A549 (cell line): Measurements from ENCODE around the gene CDAN1. TPM values are rescaled to one million over a fixed set of nuclear protein-coding genes. Genes with fewer than 3 reads are reported as not detected.

Experiments used
- ATAC-seq, 2 experiments: fragments of 200-7000 bp in 1 of 2; fragments of >200 bp in 1 of 2; cut with Nextera tagmentation in 1 of 2; cut with Tn5 transposase in 1 of 2; 3 replicates each; pipeline versions ENCODE4 v1.8.0 to v1.9.1; 2018 to 2020; ENCODE audit warnings: mild to moderate bottlenecking in 1 of 2, moderate library complexity in 1 of 2
- CTCF ChIA-PET: fragments of 300-600 bp; sonication (Branson Sonifier 250); formaldehyde crosslinking; extraction: SDS; loops from one replicate; lab custom pipeline; 2021; ENCODE audit warnings: antibody characterized with exemption, inconsistent platforms; lab: Yijun Ruan, JAX
- POLR2A ChIA-PET: fragments of 350-600 bp; formaldehyde crosslinking; extraction: SDS; loops from one replicate; lab custom pipeline; 2021; ENCODE audit warnings: antibody characterized with exemption, inconsistent platforms; lab: Yijun Ruan, JAX
- DNase-seq, 2 experiments: peaks; one replicate each; pipeline versions ENCODE4 v3.0.0 to v3.0.0-alpha.2; 2011 to 2016; ENCODE audit warnings: low read depth in 1 of 2, low spot score in 1 of 2
- FAIRE-seq: peaks from 2 replicates; lab custom pipeline; 2011; peaks lifted over from hg19 to GRCh38; lab: Jason Lieb, UNC
- H3K27ac ChIP-seq, 2 experiments: fragments of >200 bp; sonication (Bioruptor Twin); formaldehyde crosslinking; 3 replicates each; pipeline ENCODE4 v1.5.1; 2016 to 2017
- H3K4me1 ChIP-seq: fragments of >200 bp; sonication (Bioruptor Twin); formaldehyde crosslinking; 3 replicates; pipeline ENCODE4 v1.6.1; 2016
- H3K4me2 ChIP-seq: fragments of >200 bp; sonication (Bioruptor Twin); formaldehyde crosslinking; 3 replicates; pipeline ENCODE4 v1.6.1; 2016
- H3K4me3 ChIP-seq: fragments of >200 bp; sonication (Bioruptor Twin); formaldehyde crosslinking; 3 replicates; pipeline ENCODE4 v1.5.1; 2016
- H3K9me3 ChIP-seq: fragments of >200 bp; sonication (Bioruptor Twin); formaldehyde crosslinking; 3 replicates; pipeline ENCODE4 v1.6.1; 2016
- BHLHE40 ChIP-seq: IDR thresholded peaks from 2 replicates; pipeline ENCODE4 v1.6.1; 2012; ENCODE audit warnings: low read depth, low read length, inconsistent platforms
- CEBPB ChIP-seq, 2 experiments: fragments of >200 bp in 1 of 2; sonication (Bioruptor Twin) in 1 of 2; formaldehyde crosslinking in 1 of 2; IDR thresholded peaks; 2 replicates each; pipeline ENCODE4 v1.6.1; 2012 to 2016
- EHMT2 ChIP-seq: fragments of 200-600 bp; sonication (generic); IDR thresholded peaks from 2 replicates; pipeline ENCODE4 v1.6.1; 2016; ENCODE audit warnings: antibody characterized with exemption, low read depth, mild to moderate bottlenecking, moderate library complexity
- ESRRA ChIP-seq: fragments of 150-350 bp; IDR thresholded peaks from 2 replicates; pipeline ENCODE4 v1.6.1; 2014; ENCODE audit warnings: mild to moderate bottlenecking, low read length, borderline replicate concordance
- FOSL2 ChIP-seq, 2 experiments: fragments of 450-650 bp in 1 of 2; fragments of >200 bp in 1 of 2; sonication (Bioruptor Twin) in 1 of 2; formaldehyde crosslinking; IDR thresholded peaks; 2 replicates each; pipeline versions ENCODE4 v1.5.0 to v1.6.1; 2016 to 2020; ENCODE audit warnings: mild to moderate bottlenecking in 1 of 2, moderate library complexity in 1 of 2
- FOXS1 ChIP-seq: fragments of 250-450 bp; sonication (Bioruptor Pico); IDR thresholded peaks from 2 replicates; pipeline ENCODE4 v1.5.0; 2020; ENCODE audit warnings: mild to moderate bottlenecking, moderate library complexity
- HOXA7 ChIP-seq: fragments of 250-450 bp; sonication (Bioruptor Pico); IDR thresholded peaks from 2 replicates; pipeline ENCODE4 v1.5.0; 2020; ENCODE audit warnings: mild to moderate bottlenecking, moderate library complexity
- HOXB13 ChIP-seq: fragments of 250-450 bp; sonication (Bioruptor Pico); IDR thresholded peaks from 2 replicates; pipeline ENCODE4 v1.5.0; 2020; ENCODE audit warnings: low read depth, mild to moderate bottlenecking, moderate library complexity
- JUNB ChIP-seq: fragments of >200 bp; sonication (Bioruptor Twin); formaldehyde crosslinking; IDR thresholded peaks from 2 replicates; pipeline ENCODE4 v1.6.1; 2016
- MAFK ChIP-seq: fragments of 450-650 bp; IDR thresholded peaks from 2 replicates; pipeline ENCODE4 v1.6.1; 2014; ENCODE audit not compliant: partially characterized antibody
- NPAS2 ChIP-seq: fragments of 250-450 bp; sonication (Bioruptor Pico); IDR thresholded peaks from 2 replicates; pipeline ENCODE4 v1.8.0; 2022; ENCODE audit warnings: mild to moderate bottlenecking, moderate library complexity, borderline replicate concordance
- NR3C1 ChIP-seq: fragments of >200 bp; sonication (Bioruptor Twin); formaldehyde crosslinking; IDR thresholded peaks from 3 replicates; pipeline ENCODE4 v1.6.1; 2017
- POLR2AphosphoS2 ChIP-seq: conservative IDR thresholded peaks from 2 replicates; pipeline ENCODE4 v1.6.1; 2012; ENCODE audit warnings: low read length, improper control_type of control experiment, inconsistent platforms
- SMC3 ChIP-seq: fragments of >200 bp; sonication (Bioruptor Twin); formaldehyde crosslinking; IDR thresholded peaks from 3 replicates; pipeline ENCODE4 v1.6.1; 2018; ENCODE audit warnings: inconsistent platforms
- TFCP2L1 ChIP-seq: fragments of 250-450 bp; sonication (Bioruptor Pico); IDR thresholded peaks from 2 replicates; pipeline ENCODE4 v1.5.0; 2021; ENCODE audit warnings: mild to moderate bottlenecking
- ZFP36 ChIP-seq: fragments of 450-650 bp; IDR thresholded peaks from 2 replicates; pipeline ENCODE4 v1.6.1; 2014; ENCODE audit warnings: borderline replicate concordance; ENCODE audit not compliant: partially characterized antibody
- ZNF302 ChIP-seq: fragments of 250-450 bp; sonication (Bioruptor Pico); IDR thresholded peaks from 2 replicates; pipeline ENCODE4 v1.9.0; 2021; ENCODE audit warnings: inconsistent platforms, mild to moderate bottlenecking, moderate library complexity
- ZSCAN20 ChIP-seq: fragments of 250-450 bp; sonication (Bioruptor Pico); IDR thresholded peaks from 2 replicates; pipeline ENCODE4 v1.8.0; 2022; ENCODE audit warnings: mild to moderate bottlenecking, moderate library complexity
- WGBS: methylation state at CpG from one replicate; pipeline ENCODE4 v1.1.6; 2017; ENCODE audit errors: missing lambda C conversion rate; 5-methylcytosine and 5-hydroxymethylcytosine counted together
- polyA plus RNA-seq, 4 experiments: library from polyadenylated mRNA; depleted of rRNA in 3 of 4; stranded (reverse); fragments of >200 nt; fragmentation: RNase III in 1 of 4; extraction: RNeasy Plus Mini Kit Qiagen cat#74134 plus additional on column Dnase treatment in 1 of 4; gene quantifications; 2 replicates in 3 of 4; 3 replicates in 1 of 4; pipeline ENCODE4 v1.2.3, GENCODE V29; 2011 to 2017
- TF ChIP-seq, protein P1 (sequence below): fragments of 200-600 bp; sonication (generic); IDR thresholded peaks from 2 replicates; pipeline ENCODE4 v1.6.1; 2016; ENCODE audit warnings: antibody characterized with exemption, mild to moderate bottlenecking, moderate library complexity
- TF ChIP-seq, protein P2 (sequence below): fragments of >200 bp; sonication (Bioruptor Twin); formaldehyde crosslinking; IDR thresholded peaks from 2 replicates; pipeline ENCODE4 v1.6.1; 2016
- TF ChIP-seq, protein P3 (sequence below): fragments of >200 bp; sonication (Bioruptor Twin); formaldehyde crosslinking; IDR thresholded peaks from 3 replicates; pipeline ENCODE4 v1.6.1; 2016
- TF ChIP-seq, protein P4 (sequence below): fragments of 150-350 bp; IDR thresholded peaks from 2 replicates; pipeline ENCODE4 v1.6.1; 2014; ENCODE audit warnings: low read depth, mild to moderate bottlenecking, low read length

CDAN1 gene
- polyA plus RNA-seq, 2 of the 4 experiments (the other 2 are of a cell fraction) = 2.9 to 6.9 TPM

DNA sequence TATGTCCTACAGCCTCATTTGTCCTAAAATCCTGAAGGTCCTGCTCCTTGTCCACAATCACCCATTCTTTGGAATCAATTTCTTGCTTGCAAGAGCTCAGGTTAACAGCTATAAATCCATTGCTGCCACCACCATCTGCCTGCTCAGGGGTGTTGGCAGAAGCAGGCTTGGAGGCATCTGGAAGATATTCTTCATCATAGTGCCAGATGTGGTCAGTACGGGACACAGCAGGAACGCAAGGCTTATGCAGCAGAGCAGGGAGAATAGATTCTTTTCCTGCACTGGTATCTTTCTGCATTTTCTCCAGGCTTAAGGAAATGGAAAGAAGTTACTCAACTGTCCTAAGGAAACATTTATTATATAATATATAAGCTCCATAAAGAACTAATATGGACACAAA, 38.5 kb upstream of the CDAN1 start:
- Histone ChIP-seq H3K4me1 (no peaks in the 10 kb centered on the region), H3K4me2 (no peak overlapping the region), H3K27ac (no peak overlapping the region), H3K4me3 (no peak overlapping the region), H3K9me3 (no peaks in the 10 kb centered on the region)
- ATAC-seq = no peak
- no peak for TF ChIP-seq JUNB
- no peak for TF ChIP-seq ESRRA
- no peak for TF ChIP-seq FOSL2 (IDR thresholded peaks at IDR 0.05)
- no peak for TF ChIP-seq FOSL2 (CRISPR knock-in tag; IDR thresholded peaks at IDR 0.05)
- TF ChIP-seq CEBPB (IDR thresholded peaks at IDR 0.05) = no peak
- TF ChIP-seq BHLHE40 = no peak
- TF ChIP-seq, protein P1, sequence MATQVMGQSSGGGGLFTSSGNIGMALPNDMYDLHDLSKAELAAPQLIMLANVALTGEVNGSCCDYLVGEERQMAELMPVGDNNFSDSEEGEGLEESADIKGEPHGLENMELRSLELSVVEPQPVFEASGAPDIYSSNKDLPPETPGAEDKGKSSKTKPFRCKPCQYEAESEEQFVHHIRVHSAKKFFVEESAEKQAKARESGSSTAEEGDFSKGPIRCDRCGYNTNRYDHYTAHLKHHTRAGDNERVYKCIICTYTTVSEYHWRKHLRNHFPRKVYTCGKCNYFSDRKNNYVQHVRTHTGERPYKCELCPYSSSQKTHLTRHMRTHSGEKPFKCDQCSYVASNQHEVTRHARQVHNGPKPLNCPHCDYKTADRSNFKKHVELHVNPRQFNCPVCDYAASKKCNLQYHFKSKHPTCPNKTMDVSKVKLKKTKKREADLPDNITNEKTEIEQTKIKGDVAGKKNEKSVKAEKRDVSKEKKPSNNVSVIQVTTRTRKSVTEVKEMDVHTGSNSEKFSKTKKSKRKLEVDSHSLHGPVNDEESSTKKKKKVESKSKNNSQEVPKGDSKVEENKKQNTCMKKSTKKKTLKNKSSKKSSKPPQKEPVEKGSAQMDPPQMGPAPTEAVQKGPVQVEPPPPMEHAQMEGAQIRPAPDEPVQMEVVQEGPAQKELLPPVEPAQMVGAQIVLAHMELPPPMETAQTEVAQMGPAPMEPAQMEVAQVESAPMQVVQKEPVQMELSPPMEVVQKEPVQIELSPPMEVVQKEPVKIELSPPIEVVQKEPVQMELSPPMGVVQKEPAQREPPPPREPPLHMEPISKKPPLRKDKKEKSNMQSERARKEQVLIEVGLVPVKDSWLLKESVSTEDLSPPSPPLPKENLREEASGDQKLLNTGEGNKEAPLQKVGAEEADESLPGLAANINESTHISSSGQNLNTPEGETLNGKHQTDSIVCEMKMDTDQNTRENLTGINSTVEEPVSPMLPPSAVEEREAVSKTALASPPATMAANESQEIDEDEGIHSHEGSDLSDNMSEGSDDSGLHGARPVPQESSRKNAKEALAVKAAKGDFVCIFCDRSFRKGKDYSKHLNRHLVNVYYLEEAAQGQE = no peak
- no peak for TF ChIP-seq NPAS2 (CRISPR knock-in tag)
- TF ChIP-seq, protein P2, sequence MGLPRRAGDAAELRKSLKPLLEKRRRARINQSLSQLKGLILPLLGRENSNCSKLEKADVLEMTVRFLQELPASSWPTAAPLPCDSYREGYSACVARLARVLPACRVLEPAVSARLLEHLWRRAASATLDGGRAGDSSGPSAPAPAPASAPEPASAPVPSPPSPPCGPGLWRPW = no peak
- TF ChIP-seq SMC3 = no peak
- no peak for TF ChIP-seq MAFK
- TF ChIP-seq ZFP36 = no peak
- TF ChIP-seq ZNF302 (CRISPR knock-in tag) = no peak
- no peak for TF ChIP-seq HOXA7 (CRISPR knock-in tag)
- TF ChIP-seq POLR2AphosphoS2 = no peak
- TF ChIP-seq, protein P3, sequence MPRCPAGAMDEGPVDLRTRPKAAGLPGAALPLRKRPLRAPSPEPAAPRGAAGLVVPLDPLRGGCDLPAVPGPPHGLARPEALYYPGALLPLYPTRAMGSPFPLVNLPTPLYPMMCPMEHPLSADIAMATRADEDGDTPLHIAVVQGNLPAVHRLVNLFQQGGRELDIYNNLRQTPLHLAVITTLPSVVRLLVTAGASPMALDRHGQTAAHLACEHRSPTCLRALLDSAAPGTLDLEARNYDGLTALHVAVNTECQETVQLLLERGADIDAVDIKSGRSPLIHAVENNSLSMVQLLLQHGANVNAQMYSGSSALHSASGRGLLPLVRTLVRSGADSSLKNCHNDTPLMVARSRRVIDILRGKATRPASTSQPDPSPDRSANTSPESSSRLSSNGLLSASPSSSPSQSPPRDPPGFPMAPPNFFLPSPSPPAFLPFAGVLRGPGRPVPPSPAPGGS = no peak
- no peak for TF ChIP-seq HOXB13
- TF ChIP-seq, protein P4, sequence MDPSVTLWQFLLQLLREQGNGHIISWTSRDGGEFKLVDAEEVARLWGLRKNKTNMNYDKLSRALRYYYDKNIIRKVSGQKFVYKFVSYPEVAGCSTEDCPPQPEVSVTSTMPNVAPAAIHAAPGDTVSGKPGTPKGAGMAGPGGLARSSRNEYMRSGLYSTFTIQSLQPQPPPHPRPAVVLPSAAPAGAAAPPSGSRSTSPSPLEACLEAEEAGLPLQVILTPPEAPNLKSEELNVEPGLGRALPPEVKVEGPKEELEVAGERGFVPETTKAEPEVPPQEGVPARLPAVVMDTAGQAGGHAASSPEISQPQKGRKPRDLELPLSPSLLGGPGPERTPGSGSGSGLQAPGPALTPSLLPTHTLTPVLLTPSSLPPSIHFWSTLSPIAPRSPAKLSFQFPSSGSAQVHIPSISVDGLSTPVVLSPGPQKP = no peak
- TF ChIP-seq EHMT2 = no peak
- no peak for TF ChIP-seq FOXS1 (CRISPR knock-in tag)
- 93% methylated on average over 2 of the region's 2 CpGs for WGBS
- CTCF ChIA-PET = no interaction called here
- DNase-seq = no peak
- POLR2A ChIA-PET = no interaction called here
- FAIRE-seq = no peak

DNA sequence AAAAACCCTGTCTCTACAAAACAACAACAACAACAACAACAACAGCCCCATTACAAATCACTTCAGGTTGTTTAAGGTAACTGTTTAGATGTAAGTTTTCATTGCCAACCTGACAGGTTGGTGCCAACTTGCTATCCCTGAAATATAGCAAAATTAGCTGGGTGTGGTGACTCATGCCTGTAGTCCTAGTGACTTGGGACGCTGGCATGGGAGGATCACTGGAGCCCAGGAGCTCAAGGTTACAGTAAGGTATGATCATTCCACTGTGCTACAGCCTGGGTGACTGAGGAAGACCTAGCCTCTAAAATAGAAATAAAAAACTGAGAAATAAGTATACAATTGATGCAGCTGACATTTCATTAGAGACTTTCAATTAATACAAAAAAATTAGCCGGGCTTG, 36.0 kb upstream of the CDAN1 start:
- H3K27ac ChIP-seq = no peak overlapping the region
- no peak for TF ChIP-seq HOXB13
- TF ChIP-seq JUNB = no peak
- no peak for TF ChIP-seq ZSCAN20 (CRISPR knock-in tag)
- TF ChIP-seq TFCP2L1 = no peak
- no peak for TF ChIP-seq NR3C1
- TF ChIP-seq MAFK = no peak
- no peak for FAIRE-seq
- H3K4me2 ChIP-seq = no peak overlapping the region
- H3K4me3 ChIP-seq = no peak overlapping the region
- no peaks in the 10 kb centered on the region for H3K9me3 ChIP-seq
- ChIA-PET CTCF (interaction anchor here (1.2 kb wide), 1 partner anchor 17 kb away, joined by 3 read pairs; no protein-coding TSS in a partner anchor), POLR2A (no interaction called here)
- DNase-seq = no peak
- no peaks in the 10 kb centered on the region for H3K4me1 ChIP-seq
- no peak for ATAC-seq
- WGBS = 71% methylated on average over 2 of the region's 2 CpGs
